Measurements from ENCODE around the gene SDCBP2.

The SDCBP2 gene

DNA sequence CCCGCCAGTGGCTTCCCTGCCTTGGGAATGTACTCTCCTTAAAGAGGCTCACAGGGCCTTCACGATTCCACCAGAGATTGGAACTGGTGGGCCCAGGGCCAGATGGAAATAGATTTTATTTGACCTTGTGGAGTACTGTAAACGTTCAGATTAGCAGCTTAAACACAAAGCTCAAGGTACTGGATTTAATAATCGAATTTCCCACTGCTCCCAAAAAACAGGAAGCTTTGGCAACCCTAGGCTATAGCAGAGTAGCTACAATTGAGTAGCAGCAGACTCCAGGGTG lies 7.3 kb downstream of the SDCBP2 start:
- Histone ChIP-seq H3K27ac (no peak overlapping the region), H3K27me3 (ENCODE audit: insufficient read depth, low read depth, severe bottlenecking) (no peaks in the 10 kb centered on the region), H3K36me3 (peaks cover 3% of the 10 kb centered on the region; the same call in 1 of the 2 replicates), H3K9me3 (ENCODE audit: severe bottlenecking) (no peaks in the 10 kb centered on the region), H3K4me3 (ENCODE audit: low read depth, low read length) (no peak overlapping the region)
- TF ChIP-seq, protein P1, sequence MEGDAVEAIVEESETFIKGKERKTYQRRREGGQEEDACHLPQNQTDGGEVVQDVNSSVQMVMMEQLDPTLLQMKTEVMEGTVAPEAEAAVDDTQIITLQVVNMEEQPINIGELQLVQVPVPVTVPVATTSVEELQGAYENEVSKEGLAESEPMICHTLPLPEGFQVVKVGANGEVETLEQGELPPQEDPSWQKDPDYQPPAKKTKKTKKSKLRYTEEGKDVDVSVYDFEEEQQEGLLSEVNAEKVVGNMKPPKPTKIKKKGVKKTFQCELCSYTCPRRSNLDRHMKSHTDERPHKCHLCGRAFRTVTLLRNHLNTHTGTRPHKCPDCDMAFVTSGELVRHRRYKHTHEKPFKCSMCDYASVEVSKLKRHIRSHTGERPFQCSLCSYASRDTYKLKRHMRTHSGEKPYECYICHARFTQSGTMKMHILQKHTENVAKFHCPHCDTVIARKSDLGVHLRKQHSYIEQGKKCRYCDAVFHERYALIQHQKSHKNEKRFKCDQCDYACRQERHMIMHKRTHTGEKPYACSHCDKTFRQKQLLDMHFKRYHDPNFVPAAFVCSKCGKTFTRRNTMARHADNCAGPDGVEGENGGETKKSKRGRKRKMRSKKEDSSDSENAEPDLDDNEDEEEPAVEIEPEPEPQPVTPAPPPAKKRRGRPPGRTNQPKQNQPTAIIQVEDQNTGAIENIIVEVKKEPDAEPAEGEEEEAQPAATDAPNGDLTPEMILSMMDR (IDR thresholded peaks at IDR 0.05; ENCODE audit: low read depth, low read length), result no peak
- DNase-seq, result no peak

DNA sequence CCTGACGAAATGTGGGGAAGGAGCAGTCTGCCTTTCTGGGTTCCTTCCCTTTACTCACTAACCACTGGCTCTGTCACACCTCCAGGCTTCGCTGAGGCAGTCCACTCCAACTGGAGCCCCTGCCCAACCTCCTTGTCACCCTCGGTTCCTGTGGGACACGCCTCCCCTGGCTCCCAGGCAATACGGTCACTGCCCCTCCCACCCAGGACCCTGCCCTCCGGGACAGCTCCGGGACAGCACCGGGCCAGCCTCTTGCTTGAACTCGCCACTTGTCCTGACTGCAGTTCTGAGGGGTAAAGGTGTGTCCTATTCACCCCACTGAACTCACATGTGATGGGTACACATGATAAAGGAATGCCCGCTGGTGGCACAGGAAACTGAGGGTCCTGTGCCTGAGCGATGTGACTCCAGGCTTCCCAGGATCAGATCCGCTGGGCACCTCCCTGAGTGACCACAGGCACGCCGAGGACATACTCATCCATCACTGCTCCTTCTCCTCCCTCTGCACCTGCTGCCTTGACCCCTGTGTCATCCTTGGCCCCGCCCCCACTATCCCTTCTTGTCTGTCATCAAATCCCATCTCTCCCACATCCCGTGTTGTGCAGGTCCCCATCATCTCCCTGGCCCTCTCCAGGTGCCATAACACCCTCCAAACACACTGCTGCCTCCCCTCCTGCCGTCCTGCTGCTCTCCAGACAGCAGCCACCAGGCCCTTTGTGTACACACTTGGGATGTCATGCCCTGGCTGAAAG lies 7.9 kb downstream of the SDCBP2 start:
- TF ChIP-seq, protein P1 (IDR thresholded peaks at IDR 0.05; ENCODE audit: low read depth, low read length), result no peak
- no peaks in the 10 kb centered on the region for H3K27me3 ChIP-seq (ENCODE audit: insufficient read depth, low read depth, severe bottlenecking)
- DNase-seq, result no peak
- H3K4me3 ChIP-seq (ENCODE audit: low read depth, low read length), result no peak overlapping the region
- no peak overlapping the region for H3K27ac ChIP-seq
- H3K36me3 ChIP-seq, result no peaks in the 10 kb centered on the region; the same call in 1 of the 2 replicates
- no peaks in the 10 kb centered on the region for H3K9me3 ChIP-seq (ENCODE audit: severe bottlenecking)

DNA sequence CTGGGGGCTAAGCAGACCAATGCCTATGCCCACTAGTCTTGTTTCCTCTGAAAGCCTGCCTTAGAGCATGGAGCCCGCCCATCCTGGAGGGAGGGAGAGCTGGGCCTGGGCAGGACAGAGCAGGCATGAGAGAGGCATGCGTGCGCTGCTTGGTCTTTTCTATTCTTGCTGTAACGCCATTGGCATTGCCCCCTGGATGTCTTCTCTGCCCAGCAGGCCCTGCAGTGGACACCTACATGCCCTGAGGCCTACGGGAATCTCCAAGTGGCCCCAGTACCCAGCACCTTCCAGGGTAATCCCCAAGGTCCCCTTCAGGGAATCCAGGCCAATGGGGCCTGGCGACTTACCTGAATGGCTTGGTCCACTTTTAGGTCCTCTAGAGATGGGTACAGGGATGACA lies 8.9 kb downstream of the SDCBP2 start:
- TF ChIP-seq, protein P1 (IDR thresholded peaks at IDR 0.05; ENCODE audit: low read depth, low read length), result no peak
- H3K27me3 ChIP-seq (ENCODE audit: insufficient read depth, low read depth, severe bottlenecking), result no peaks in the 10 kb centered on the region

DNA sequence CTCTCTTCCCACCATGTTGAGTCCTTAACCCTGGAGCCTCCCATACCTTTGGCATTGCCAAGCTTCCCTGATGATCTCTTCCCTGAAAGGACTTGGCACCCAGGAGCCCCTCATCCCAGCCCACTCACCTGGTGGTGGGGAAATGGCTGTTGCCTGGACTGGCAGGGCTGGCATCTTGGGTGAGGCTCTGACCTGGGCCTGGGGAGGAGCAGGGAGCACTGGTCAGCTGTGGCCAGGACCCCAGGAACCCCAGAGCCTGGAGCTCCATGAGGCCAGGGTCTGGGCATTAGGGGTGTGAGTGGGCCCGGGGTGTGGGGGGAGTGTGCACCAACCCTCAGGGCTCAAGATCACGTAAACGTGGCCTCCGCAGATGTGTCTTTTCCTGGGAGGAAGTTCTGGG lies 9.5 kb downstream of the SDCBP2 start:
- Histone ChIP-seq H3K9me3 (ENCODE audit: severe bottlenecking) (no peaks in the 10 kb centered on the region), H3K4me3 (ENCODE audit: low read depth, low read length) (no peak overlapping the region), H3K27ac (no peak overlapping the region), H3K27me3 (ENCODE audit: insufficient read depth, low read depth, severe bottlenecking) (no peaks in the 10 kb centered on the region), H3K36me3 (no peaks in the 10 kb centered on the region)
- TF ChIP-seq, protein P1 (IDR thresholded peaks at IDR 0.05; ENCODE audit: low read depth, low read length), result no peak
- DNase-seq, result no peak

More for the DNA sequence above, 8.9 kb downstream of the SDCBP2 start:
- Histone ChIP-seq H3K9me3 (ENCODE audit: severe bottlenecking) (no peaks in the 10 kb centered on the region), H3K4me3 (ENCODE audit: low read depth, low read length) (no peak overlapping the region), H3K27ac (no peak overlapping the region), H3K36me3 (no peaks in the 10 kb centered on the region)
- DNase-seq, result no peak

DNA sequence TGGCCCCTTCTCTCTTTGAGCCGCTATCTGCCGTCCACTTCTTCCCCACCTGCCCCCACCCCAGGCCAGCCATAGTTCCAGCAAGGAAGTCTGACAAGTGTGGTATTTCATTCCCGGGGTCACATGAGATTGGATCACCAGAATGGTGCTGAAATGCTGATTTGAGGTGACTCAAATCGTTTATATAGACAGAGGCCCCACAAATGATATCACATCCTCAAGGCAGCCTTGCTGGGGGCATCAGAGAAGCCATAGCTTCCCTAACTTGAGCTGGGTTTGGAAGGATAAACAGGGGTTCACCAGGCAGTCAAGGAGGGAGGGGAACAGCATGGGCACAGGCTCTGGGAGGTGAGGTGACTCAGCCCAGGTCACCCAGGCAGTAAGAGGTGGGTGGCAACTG lies 9.9 kb downstream of the SDCBP2 start:
- Histone ChIP-seq H3K27ac (no peak overlapping the region), H3K27me3 (ENCODE audit: insufficient read depth, low read depth, severe bottlenecking) (no peaks in the 10 kb centered on the region), H3K9me3 (ENCODE audit: severe bottlenecking) (no peaks in the 10 kb centered on the region), H3K4me3 (ENCODE audit: low read depth, low read length) (no peak overlapping the region), H3K36me3 (no peaks in the 10 kb centered on the region)
- TF ChIP-seq, protein P1 (IDR thresholded peaks at IDR 0.05; ENCODE audit: low read depth, low read length), result no peak
- no peak for DNase-seq
